Liver (tissue), 9 donors: ENCODE results near the gene UBR1. TPM values are rescaled to one million over a fixed set of nuclear protein-coding genes. Genes with fewer than 3 reads are reported as not detected.

Source experiments
- DNase-seq: peaks from one replicate; pipeline ENCODE4 v3.0.0-alpha.2; 2017; ENCODE audit warnings: low spot score
- H3K27ac ChIP-seq, 2 donors: one replicate each; pipeline ENCODE4 v1.7.0; 2013; ENCODE audit warnings: inconsistent platforms in 2 of 2, low read length in 2 of 2, control low read depth in 1 of 2, low read depth in 1 of 2, mild to moderate bottlenecking in 1 of 2
- H3K27me3 ChIP-seq, 4 donors: one replicate each; pipeline versions ENCODE4 v1.6.1 to v1.7.0; 2013; ENCODE audit warnings: low read length in 3 of 4, inconsistent platforms in 1 of 4, mild to moderate bottlenecking in 1 of 4, moderate library complexity in 1 of 4; ENCODE audit not compliant: control insufficient read depth in 4 of 4, insufficient read depth in 4 of 4
- H3K36me3 ChIP-seq, 4 donors: one replicate each; pipeline versions ENCODE4 v1.6.1 to v1.7.0; 2013; ENCODE audit warnings: low read length in 3 of 4, mild to moderate bottlenecking in 3 of 4, low read depth in 1 of 4, moderate library complexity in 1 of 4; ENCODE audit not compliant: control insufficient read depth in 4 of 4, insufficient read depth in 3 of 4
- H3K4me1 ChIP-seq, 4 donors: one replicate each; pipeline versions ENCODE4 v1.6.1 to v1.7.0; 2013; ENCODE audit warnings: low read length in 3 of 4, mild to moderate bottlenecking in 3 of 4, moderate library complexity in 1 of 4; ENCODE audit not compliant: control insufficient read depth in 4 of 4, insufficient read depth in 4 of 4
- H3K4me3 ChIP-seq, 3 donors: one replicate each; pipeline versions ENCODE4 v1.6.1 to v1.7.0; 2013; ENCODE audit warnings: low read length in 3 of 3, control low read depth in 1 of 3, low read depth in 1 of 3, mild to moderate bottlenecking in 1 of 3
- H3K9ac ChIP-seq, 2 donors: one replicate each; pipeline ENCODE4 v1.7.0; 2013; ENCODE audit warnings: low read length in 2 of 2, mild to moderate bottlenecking in 2 of 2, moderate library complexity in 2 of 2, control low read depth in 1 of 2, low read depth in 1 of 2
- H3K9me3 ChIP-seq, 4 donors: one replicate each; pipeline versions ENCODE4 v1.6.1 to v1.7.0; 2013; ENCODE audit warnings: low read length in 3 of 4; ENCODE audit not compliant: control insufficient read depth in 4 of 4
- CTCF ChIP-seq: fragments of 150-350 bp; IDR thresholded peaks from 2 replicates; pipeline ENCODE4 v1.5.1; 2017; ENCODE audit warnings: improper control_type of control experiment, low read depth, low read length; ENCODE audit not compliant: missing input control
- EGR1 ChIP-seq, 2 donors: IDR thresholded peaks; 2 replicates each; pipeline ENCODE4 v1.6.1; 2016 to 2018; ENCODE audit warnings: antibody characterized with exemption in 2 of 2, low read depth in 2 of 2
- FOXA1 ChIP-seq: IDR thresholded peaks from 2 replicates; pipeline ENCODE4 v1.6.1; 2016; ENCODE audit warnings: antibody characterized with exemption
- GABPA ChIP-seq, 2 donors: IDR thresholded peaks in 1 of 2; conservative IDR thresholded peaks in 1 of 2; 2 replicates each; pipeline ENCODE4 v1.6.1; 2016; ENCODE audit warnings: antibody characterized with exemption in 2 of 2, mild to moderate bottlenecking in 1 of 2, moderate library complexity in 1 of 2
- NR2F2 ChIP-seq: IDR thresholded peaks from 2 replicates; pipeline ENCODE4 v1.6.1; 2016; ENCODE audit warnings: antibody characterized with exemption
- RAD21 ChIP-seq, 2 donors: IDR thresholded peaks; 2 replicates each; pipeline ENCODE4 v1.6.1; 2016; ENCODE audit warnings: antibody characterized with exemption in 2 of 2, mild to moderate bottlenecking in 2 of 2
- RXRA ChIP-seq, 2 donors: IDR thresholded peaks; 2 replicates each; pipeline ENCODE4 v1.6.1; 2017 to 2018; ENCODE audit warnings: antibody characterized with exemption in 2 of 2, mild to moderate bottlenecking in 1 of 2
- TAF1 ChIP-seq: conservative IDR thresholded peaks from 2 replicates; pipeline ENCODE4 v1.6.1; 2016; ENCODE audit warnings: antibody characterized with exemption, mild to moderate bottlenecking
- WGBS: extraction: QIAGEN DNeasy Blood & Tissue Kit; methylation state at CpG from one replicate; pipeline ENCODE4 v1.1.7; 2013; 5-methylcytosine and 5-hydroxymethylcytosine counted together
- polyA plus RNA-seq, 2 donors: library from polyadenylated mRNA; stranded (reverse) in 1 of 2; unstranded in 1 of 2; fragments of 200-250 nt in 1 of 2; fragments of >200 nt in 1 of 2; fragmentation: Nextera tagmentation in 1 of 2; extraction: Ambion mirVana in 1 of 2; gene quantifications; one replicate each; pipeline versions ENCODE4 v1.2.1 to v1.2.3, GENCODE V29; 2013 to 2015
- total RNA-seq, 2 donors: library from RNA; depleted of rRNA; stranded (reverse); fragments of >200 nt; gene quantifications; one replicate each; pipeline ENCODE4 v1.2.3, GENCODE V29; 2014
- TF ChIP-seq, protein P1 (sequence below): IDR thresholded peaks from 2 replicates; pipeline ENCODE4 v1.6.1; 2016; ENCODE audit warnings: antibody characterized with exemption
- TF ChIP-seq, protein P2 (sequence below): IDR thresholded peaks from 2 replicates; pipeline ENCODE4 v1.6.1; 2016; ENCODE audit warnings: antibody characterized with exemption, mild to moderate bottlenecking
- donor health status: healthy.
- donor health status: healthy.
- donor health status: healthy.
- donor health status: healthy.
- donor health status: healthy.

The UBR1 gene
- total and polyA plus RNA-seq, 4 donors = 3.7 to 25.3 (median 10.9) TPM

GRCh38 chr15:42914728-42915497, 190.9 kb downstream of the UBR1 start:
- Histone ChIP-seq H3K36me3 (no peaks in the 10 kb centered on the region), H3K9me3 (no peaks in the 10 kb centered on the region), H3K27ac (no peak overlapping the region), H3K4me1 (peaks cover 1 to 9% (median 7%) of the 10 kb centered on the region in 4 donors), H3K9ac (no peak overlapping the region), H3K27me3 (no peaks in the 10 kb centered on the region), H3K4me3 (no peak overlapping the region)
- WGBS = 77% methylated on average over 5 of the region's 5 CpGs
- DNase-seq = no peak
- TF ChIP-seq CTCF (no peak), NR2F2 (no peak), TAF1 (no peak), RXRA (IDR thresholded peaks at IDR 0.05) (no peak), RAD21 (IDR thresholded peaks at IDR 0.05) (no peak), FOXA1 (no peak)
- TF ChIP-seq, protein P1, sequence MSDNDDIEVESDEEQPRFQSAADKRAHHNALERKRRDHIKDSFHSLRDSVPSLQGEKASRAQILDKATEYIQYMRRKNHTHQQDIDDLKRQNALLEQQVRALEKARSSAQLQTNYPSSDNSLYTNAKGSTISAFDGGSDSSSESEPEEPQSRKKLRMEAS = no peak

GRCh38 chr15:42911058-42911592, 194.7 kb downstream of the UBR1 start:
- H3K27ac ChIP-seq = no peak overlapping the region
- H3K36me3 ChIP-seq = no peaks in the 10 kb centered on the region
- H3K4me3 ChIP-seq = no peak overlapping the region
- no peaks in the 10 kb centered on the region for H3K9me3 ChIP-seq
- whole genome bisulfite sequencing = 92% methylated on average over 5 of the region's 5 CpGs
- DNase-seq = no peak
- H3K4me1 ChIP-seq = peaks cover 0 to 1% (median 0%) of the 10 kb centered on the region in 4 donors
- no peak overlapping the region for H3K9ac ChIP-seq
- no peaks in the 10 kb centered on the region for H3K27me3 ChIP-seq
- TF ChIP-seq, protein P2, sequence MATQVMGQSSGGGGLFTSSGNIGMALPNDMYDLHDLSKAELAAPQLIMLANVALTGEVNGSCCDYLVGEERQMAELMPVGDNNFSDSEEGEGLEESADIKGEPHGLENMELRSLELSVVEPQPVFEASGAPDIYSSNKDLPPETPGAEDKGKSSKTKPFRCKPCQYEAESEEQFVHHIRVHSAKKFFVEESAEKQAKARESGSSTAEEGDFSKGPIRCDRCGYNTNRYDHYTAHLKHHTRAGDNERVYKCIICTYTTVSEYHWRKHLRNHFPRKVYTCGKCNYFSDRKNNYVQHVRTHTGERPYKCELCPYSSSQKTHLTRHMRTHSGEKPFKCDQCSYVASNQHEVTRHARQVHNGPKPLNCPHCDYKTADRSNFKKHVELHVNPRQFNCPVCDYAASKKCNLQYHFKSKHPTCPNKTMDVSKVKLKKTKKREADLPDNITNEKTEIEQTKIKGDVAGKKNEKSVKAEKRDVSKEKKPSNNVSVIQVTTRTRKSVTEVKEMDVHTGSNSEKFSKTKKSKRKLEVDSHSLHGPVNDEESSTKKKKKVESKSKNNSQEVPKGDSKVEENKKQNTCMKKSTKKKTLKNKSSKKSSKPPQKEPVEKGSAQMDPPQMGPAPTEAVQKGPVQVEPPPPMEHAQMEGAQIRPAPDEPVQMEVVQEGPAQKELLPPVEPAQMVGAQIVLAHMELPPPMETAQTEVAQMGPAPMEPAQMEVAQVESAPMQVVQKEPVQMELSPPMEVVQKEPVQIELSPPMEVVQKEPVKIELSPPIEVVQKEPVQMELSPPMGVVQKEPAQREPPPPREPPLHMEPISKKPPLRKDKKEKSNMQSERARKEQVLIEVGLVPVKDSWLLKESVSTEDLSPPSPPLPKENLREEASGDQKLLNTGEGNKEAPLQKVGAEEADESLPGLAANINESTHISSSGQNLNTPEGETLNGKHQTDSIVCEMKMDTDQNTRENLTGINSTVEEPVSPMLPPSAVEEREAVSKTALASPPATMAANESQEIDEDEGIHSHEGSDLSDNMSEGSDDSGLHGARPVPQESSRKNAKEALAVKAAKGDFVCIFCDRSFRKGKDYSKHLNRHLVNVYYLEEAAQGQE = no peak

DNA sequence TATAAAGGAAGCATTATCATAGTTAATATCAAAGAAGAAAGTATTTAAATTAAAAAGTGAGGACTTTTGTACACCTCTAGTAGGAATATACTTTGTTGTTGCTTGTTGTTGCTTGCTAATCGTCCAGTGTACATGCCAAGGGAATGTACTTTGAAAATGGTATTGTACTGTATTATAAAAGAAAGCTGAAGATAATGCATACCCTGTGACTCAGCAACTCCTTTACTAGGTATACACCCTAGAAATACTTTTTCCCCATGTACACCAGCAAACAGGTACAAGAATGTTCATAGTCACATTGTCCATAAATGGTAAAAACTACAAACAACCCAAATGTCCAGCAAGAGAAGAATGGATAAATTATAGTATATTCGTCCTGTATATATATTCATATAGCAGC, 197.3 kb downstream of the UBR1 start:
- Histone ChIP-seq H3K4me1 (no peaks in the 10 kb centered on the region), H3K27ac (no peak overlapping the region), H3K4me3 (no peak overlapping the region), H3K36me3 (no peaks in the 10 kb centered on the region), H3K9me3 (no peaks in the 10 kb centered on the region), H3K27me3 (no peaks in the 10 kb centered on the region), H3K9ac (no peak overlapping the region)
- TF ChIP-seq CTCF (no peak), EGR1 (IDR thresholded peaks at IDR 0.05; ENCODE audit: low read depth in 2 of 2) (no peak), GABPA (IDR thresholded peaks at IDR 0.05 in 1 of 2, conservative IDR thresholded peaks at IDR 0.05 in 1 of 2) (no peak)
- 88% methylated on average over 2 of the region's 2 CpGs for WGBS
- DNase-seq = no peak
